K562 (cell line): Measurements from ENCODE around the gene COQ8B.

Experiments used
- BRCA1 ChIP-seq, 2 experiments: fragments of 450-650 bp in 1 of 2; sonication (generic) in 1 of 2; formaldehyde crosslinking in 1 of 2; IDR thresholded peaks; 2 replicates each; pipeline versions ENCODE4 v1.5.0 to v1.6.1; 2017 to 2020; ENCODE audit warnings: mild to moderate bottlenecking in 1 of 2, missing genetic modification reagents in 1 of 2
- SREBF2 ChIP-seq: sonication (generic); formaldehyde crosslinking; IDR thresholded peaks from 2 replicates; pipeline ENCODE4 v1.4.0; 2020; ENCODE audit warnings: mild to moderate bottlenecking, missing genetic modification reagents

DNA sequence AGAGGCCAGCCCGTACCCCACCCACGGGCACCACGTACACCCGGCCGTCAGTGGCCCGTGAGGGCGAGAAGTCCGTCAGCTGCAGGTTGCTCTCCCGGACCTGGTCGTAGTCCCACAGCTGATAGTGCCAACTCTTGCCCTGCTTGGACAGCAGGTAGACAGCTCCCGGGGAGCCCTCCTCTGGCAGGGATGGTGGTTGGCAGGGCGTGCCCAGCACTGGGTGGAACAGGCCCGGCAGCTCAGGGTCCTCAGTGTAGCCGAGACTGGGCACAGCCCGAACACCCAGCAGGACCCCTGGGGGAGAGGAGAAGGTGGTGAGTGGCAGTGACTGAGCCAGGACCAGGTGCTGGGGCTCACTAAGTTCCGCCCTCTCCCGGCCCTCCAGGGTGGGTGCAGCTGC, 25.8 kb upstream of the COQ8B start:
- TF ChIP-seq BRCA1 (IDR thresholded peaks at IDR 0.05) (no peak), BRCA1 (CRISPR knock-in tag; IDR thresholded peaks at IDR 0.05) (no peak), SREBF2 (CRISPR knock-in tag) (no peak)
